EL (cell line): Measurements from ENCODE around the gene ECT2.
"Not testable (repeated sequence)": the region's sequence is repeated elsewhere in the genome, so short reads cannot be mapped to it uniquely, and the experiment has no call there.

Experiments
- DNase-seq: peaks from one replicate; pipeline ENCODE4 v3.0.0-alpha.2; 2016

ECT2 gene

GRCh38 chr3:172815857-172816256, 65.3 kb downstream of the ECT2 start:
- DNase-seq, result no peak

DNA sequence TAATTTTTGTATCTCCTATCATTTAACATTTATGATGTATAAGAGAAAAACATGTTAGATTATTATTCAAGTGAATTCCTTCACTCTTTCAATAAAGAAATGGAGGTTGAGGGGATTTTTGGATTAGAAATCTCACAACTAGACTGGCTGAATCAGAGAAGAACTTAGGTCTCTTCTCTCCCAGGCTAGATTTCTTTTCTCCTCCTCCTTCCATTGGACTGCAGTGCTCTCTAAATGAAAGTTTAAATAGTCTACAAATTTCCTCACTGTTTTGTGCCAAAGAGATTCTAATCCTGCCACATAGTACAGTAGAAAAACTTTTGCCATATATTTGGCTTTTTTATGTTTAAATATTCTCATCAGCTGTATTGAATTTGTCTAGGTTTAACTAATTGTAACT, 65.8 kb downstream of the ECT2 start:
- no peak for DNase-seq

GRCh38 chr3:172816968-172817367, 66.4 kb downstream of the ECT2 start:
- no peak for DNase-seq

GRCh38 chr3:172820492-172820891, 70.0 kb downstream of the ECT2 start:
- DNase-seq, result no peak

DNA sequence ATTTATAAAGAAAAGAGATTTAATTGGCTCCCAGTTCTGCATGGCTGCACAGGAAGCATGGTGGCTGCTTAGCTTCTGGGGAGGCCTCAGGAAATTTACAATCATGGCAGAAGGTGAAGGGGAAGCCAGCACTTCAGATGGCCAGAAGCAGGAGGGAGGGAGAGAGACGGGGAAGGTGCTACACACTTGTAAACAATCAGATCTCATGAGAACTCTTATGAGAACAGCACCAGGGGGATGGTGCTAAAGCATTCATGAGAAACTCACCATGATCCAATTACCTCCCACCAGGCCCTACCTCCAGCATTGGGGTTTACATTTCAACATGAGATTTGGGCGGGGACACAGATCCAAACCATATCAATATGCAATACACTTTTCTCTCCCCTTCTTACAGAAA, 73.7 kb downstream of the ECT2 start:
- DNase-seq, result no peak

- not testable (repeated sequence) for DNase-seq
Observed at GRCh38 chr3:172827231-172827630, 76.7 kb downstream of the ECT2 start.

GRCh38 chr3:172832983-172833382, 82.5 kb downstream of the ECT2 start:
- no peak for DNase-seq

GRCh38 chr3:172836390-172836997, 86.0 kb downstream of the ECT2 start:
- DNase-seq, result peak; percentile 59

- no peak for DNase-seq
Observed at GRCh38 chr3:172839679-172840078, 89.2 kb downstream of the ECT2 start.

GRCh38 chr3:172840463-172840862, 89.9 kb downstream of the ECT2 start:
- no peak for DNase-seq

DNA sequence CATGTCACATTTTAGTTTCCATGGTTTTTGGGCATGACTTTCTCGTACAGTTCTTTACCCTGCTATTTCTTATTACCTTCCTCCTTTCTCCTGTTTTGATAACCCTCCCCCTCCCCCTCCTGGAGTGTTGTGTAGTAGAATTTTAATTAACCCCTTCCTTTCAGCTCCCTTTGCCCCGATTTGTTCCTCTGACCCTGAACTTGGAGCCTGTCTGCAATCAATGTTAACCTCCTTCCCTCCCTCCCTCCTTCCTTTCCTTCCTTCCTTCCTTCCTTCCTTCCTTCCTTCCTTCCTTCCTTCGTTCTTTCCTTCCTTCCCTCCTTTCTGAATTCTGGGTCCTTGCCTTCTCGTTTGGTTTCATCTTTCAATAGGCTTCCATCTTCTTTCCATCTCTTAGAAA, 90.4 kb downstream of the ECT2 start:
- no peak for DNase-seq

GRCh38 chr3:172844428-172844827, 93.9 kb downstream of the ECT2 start:
- no peak for DNase-seq

DNA sequence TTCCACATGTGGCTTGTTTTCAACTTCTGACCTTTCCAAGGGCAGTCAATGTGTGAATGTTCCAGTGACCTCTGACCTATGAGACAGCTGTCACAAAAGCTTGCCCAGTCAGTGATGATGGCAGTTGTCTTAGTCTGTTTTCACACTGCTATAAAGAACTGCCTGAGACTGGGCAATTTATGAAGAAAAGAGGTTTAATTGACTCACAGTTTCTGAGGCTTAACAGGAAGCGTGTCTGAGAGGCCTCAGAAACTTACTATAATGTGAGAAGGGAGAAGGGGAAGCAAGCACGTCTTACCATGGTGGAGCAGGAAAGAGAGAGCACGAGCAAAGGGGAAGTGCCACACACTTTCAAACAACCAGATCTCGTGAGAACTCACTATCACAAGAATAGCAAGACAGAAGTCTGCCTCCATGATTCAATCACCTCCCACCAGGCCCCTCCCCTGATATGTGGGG, 95.6 kb downstream of the ECT2 start:
- DNase-seq, result no peak

GRCh38 chr3:172846706-172847105, 96.2 kb downstream of the ECT2 start:
- peak; percentile 23 for DNase-seq

DNA sequence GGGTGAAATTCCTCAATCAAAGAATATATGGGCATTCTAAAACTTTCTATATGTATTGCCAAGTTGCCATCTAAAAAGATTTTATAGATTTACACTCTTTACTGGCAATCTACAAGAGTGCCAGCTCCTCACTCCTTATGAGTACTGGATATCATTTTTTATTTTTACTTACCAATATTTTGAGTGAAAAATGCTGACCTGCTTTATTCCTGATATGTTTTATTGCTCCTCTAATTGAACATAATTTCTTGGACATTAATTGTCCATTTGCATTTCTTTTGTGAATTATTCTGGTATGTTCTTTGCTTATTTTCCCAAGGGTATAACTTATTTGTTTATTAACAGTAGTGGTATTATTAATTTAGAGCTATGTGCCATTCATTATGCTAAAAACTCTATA, 96.8 kb downstream of the ECT2 start:
- no peak for DNase-seq

DNA sequence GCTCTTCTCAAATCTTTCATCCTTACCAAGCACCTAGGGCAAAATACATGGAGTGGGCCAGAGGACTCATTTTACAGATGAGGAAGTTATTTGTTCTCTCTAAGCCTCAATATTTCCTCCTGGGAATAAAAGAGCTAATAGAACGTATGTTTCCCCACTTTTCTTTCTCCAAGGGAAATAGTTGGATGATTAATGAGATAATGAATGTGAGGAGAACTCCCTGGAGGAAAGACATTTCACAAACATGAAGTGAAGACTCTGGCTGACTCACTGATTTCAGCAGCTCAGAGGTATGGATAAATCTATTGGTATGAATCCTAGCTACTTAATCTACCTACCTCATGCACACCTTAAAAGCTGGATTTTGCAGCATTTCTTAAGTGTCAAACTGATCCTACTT, 98.4 kb downstream of the ECT2 start:
- DNase-seq, result peak; percentile 73

DNA sequence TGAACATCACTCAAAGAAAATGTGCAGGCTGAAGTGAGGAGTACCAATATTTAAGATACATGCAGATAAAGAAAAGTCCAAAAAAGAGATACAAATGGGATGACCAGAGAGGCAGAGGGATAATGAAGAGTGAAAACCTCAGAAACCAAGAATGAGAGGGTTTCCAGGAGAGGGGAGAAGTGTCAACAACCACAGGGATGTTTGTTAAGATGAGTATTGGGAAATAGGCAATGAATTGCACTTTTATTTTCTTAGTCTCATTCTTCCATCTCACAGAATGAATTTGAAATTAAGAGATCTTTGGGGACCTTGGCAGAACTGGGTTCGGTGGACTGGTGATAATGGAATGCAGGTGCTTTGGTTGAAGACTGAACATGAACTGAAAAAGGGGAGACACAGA, 102.5 kb downstream of the ECT2 start:
- DNase-seq, result no peak

GRCh38 chr3:172853921-172854666, 103.6 kb downstream of the ECT2 start:
- no peak for DNase-seq

DNA sequence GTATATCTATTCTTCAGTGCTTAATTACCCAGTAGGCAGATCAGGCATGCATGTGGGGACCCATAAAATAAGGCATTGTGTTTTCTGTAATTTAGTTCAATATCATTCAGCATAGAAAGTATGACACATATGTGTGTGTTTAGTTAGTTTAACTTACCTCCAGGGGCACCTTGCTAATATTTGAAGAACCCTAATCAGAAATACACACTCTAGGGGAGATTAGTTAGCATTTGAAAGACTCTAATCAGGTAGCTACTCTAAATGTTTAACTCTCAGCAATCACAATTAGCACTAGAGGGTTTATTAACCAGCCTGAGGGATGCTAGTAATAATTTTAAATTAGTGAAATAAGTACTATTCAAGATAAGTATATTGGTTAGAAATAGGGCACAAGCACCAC, 104.5 kb downstream of the ECT2 start:
- no peak for DNase-seq

GRCh38 chr3:172856795-172857742, 106.5 kb downstream of the ECT2 start:
- DNase-seq, result peak; percentile 13

- DNase-seq, result peak; percentile 9
Observed at GRCh38 chr3:172859041-172859440, 108.5 kb downstream of the ECT2 start.

DNA sequence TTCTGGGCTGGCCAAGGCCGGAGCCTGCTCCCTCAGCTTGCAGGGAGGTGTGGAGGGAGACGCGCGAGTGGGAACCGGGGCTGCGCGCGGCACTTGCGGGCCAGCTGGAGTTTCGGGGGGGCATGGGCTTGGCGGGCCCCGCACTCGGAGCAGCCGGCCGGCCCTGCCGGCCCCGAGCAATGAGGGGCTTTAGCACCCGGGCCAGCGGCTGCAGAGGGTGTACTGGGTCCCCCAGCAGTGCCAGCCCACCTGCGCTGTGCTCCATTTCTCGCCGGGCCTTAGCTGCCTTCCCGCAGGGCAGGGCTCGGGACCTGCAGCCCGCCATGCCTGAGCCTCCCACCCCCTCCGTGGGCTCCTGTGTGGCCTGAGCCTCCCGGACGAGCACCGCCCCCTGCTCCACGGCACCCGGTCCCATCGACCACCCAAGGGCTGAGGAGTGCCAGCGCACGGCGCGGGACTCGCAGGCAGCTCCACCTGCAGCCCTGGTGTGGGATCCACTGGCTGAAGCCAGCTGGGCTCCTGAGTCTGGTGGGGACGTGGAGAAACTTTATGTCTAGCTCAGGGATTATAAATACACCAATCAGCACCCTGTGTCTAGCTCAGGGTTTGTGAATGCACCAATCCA, 116.3 kb downstream of the ECT2 start:
- DNase-seq, result not testable (repeated sequence)

DNA sequence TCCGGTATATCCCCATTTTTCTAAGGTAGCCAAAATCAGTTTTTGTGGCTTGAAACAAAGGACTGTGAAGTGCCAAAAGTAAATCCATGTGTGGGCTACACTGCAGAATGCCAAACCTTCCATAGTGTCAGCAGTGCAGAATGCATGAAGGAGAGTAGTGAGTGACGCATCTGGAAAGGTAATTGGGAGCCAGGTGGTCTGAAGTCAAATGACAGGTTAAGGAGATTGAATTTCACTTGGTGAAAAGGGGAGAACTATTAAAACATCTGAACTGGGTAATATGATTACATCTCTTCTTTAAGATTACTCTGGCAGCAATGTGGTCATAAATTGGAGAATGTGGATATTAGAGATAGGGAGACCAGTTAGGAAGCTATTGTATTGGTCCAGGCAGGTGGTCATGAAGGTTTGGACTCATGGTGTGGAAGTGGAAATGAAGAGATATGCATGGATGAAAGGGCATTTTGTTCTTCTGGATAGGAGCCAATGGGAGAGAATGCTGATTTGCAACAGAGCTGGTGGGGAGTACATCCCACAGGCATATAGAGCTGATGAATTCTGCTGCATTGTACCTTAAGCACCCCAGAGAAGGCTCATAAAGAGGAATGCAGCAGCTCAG, 118.2 kb downstream of the ECT2 start:
- DNase-seq, result no peak
